Activated CD4-positive, alpha-beta T cell treated with anti-CD3 and anti-CD28 coated beads for 36 hours (primary cell): ENCODE measurements around the gene SLC25A30. TPM values are rescaled to one million over a fixed set of nuclear protein-coding genes. Genes with fewer than 3 reads are reported as not detected.
"Not testable (repeated sequence)": the region's sequence is repeated elsewhere in the genome, so short reads cannot be mapped to it uniquely, and the experiment has no call there.

Experiments used
- ATAC-seq: fragments of 200-7000 bp; cut with Tn5 transposase; one replicate; pipeline ENCODE4 v1.10.0; 2021; ENCODE audit warnings: mild to moderate bottlenecking, moderate library complexity
- CTCF ChIA-PET: fragments of 350-600 bp; sonication (Branson Sonifier 250); formaldehyde crosslinking; loops from one replicate; lab custom pipeline; 2021; ENCODE audit warnings: antibody characterized with exemption; lab: Charles Lee
- POLR2A ChIA-PET: fragments of 350-600 bp; sonication (Branson Sonifier 250); formaldehyde crosslinking; loops from one replicate; lab custom pipeline; 2021; ENCODE audit warnings: antibody characterized with exemption, inconsistent platforms; lab: Charles Lee
- DNase-seq: peaks from one replicate; pipeline ENCODE4 v3.0.0-alpha.2; 2020
- H3K27ac Mint-ChIP-seq: one replicate; pipeline ENCODE4 v1.8.0; 2021; ENCODE audit warnings: mixed read lengths
- H3K27me3 Mint-ChIP-seq: one replicate; pipeline ENCODE4 v1.8.0; 2021; ENCODE audit warnings: mixed read lengths
- H3K36me3 Mint-ChIP-seq: one replicate; pipeline ENCODE4 v1.8.0; 2021; ENCODE audit warnings: low read depth, mixed read lengths
- H3K4me1 Mint-ChIP-seq: one replicate; pipeline ENCODE4 v1.8.0; 2021; ENCODE audit warnings: mixed read lengths
- H3K4me3 Mint-ChIP-seq: one replicate; pipeline ENCODE4 v1.8.0; 2021; ENCODE audit warnings: mild to moderate bottlenecking, moderate library complexity, mixed read lengths
- H3K9me3 Mint-ChIP-seq: one replicate; pipeline ENCODE4 v1.8.0; 2021; ENCODE audit warnings: low read depth, mixed read lengths
- intact Hi-C, 2 experiments: fragments of 100-400 bp; cut with DNase I in 1 of 2; cut with micrococcal nuclease in 1 of 2; formaldehyde crosslinking; loops; one replicate each; pipeline versions ENCODE4 v1.14.2 to v1.15.1; 2022 to 2024; cut with DNase I, micrococcal nuclease
- total RNA-seq, 2 experiments: library from RNA; stranded (reverse); gene quantifications; one replicate each; pipeline ENCODE4 v1.2.3, GENCODE V29; 2021

The SLC25A30 gene
- total RNA-seq, 2 experiments from 2014 or later: 17.7 to 18.4 TPM

GRCh38 chr13:45378786-45379185, 39.4 kb downstream of the SLC25A30 start:
- H3K4me3 Mint-ChIP-seq, DNase-seq, ATAC-seq, CTCF ChIA-PET, H3K27ac Mint-ChIP-seq, intact Hi-C loops, POLR2A ChIA-PET, H3K27me3 Mint-ChIP-seq, H3K36me3 Mint-ChIP-seq, H3K4me1 Mint-ChIP-seq, H3K9me3 Mint-ChIP-seq: not testable (repeated sequence)

- H3K4me3 Mint-ChIP-seq, ATAC-seq, H3K27me3 Mint-ChIP-seq, H3K27ac Mint-ChIP-seq, CTCF ChIA-PET, H3K36me3 Mint-ChIP-seq, intact Hi-C loops, H3K9me3 Mint-ChIP-seq, DNase-seq, H3K4me1 Mint-ChIP-seq, POLR2A ChIA-PET: not testable (repeated sequence)
These were observed 40.9 kb downstream of the SLC25A30 start for GRCh38 chr13:45377314-45377713.

- DNase-seq, H3K4me1 Mint-ChIP-seq, CTCF ChIA-PET, H3K27ac Mint-ChIP-seq, H3K9me3 Mint-ChIP-seq, H3K4me3 Mint-ChIP-seq, POLR2A ChIA-PET, H3K27me3 Mint-ChIP-seq, intact Hi-C loops, H3K36me3 Mint-ChIP-seq, ATAC-seq: not testable (repeated sequence)
These were observed 41.5 kb downstream of the SLC25A30 start for GRCh38 chr13:45376651-45377050.

GRCh38 chr13:45374917-45375316, 43.3 kb downstream of the SLC25A30 start:
- H3K4me1 Mint-ChIP-seq: peaks cover 11% of the 10 kb centered on the region
- H3K36me3 Mint-ChIP-seq: peaks cover 2% of the 10 kb centered on the region
- H3K4me3 Mint-ChIP-seq: no peak overlapping the region
- intact Hi-C loops: loop anchor here in 1 of 2 experiments (5.0 kb wide), 1 partner anchor 42 kb away; the partner anchor contains the start of gene SLC25A30
- ChIA-PET CTCF (interaction anchor here (0.6 to 1.6 kb wide), 3 partner anchors 86 to 647 kb away, joined by 3 to 5 read pairs (median 3); partner anchors contain the start of gene COG3), POLR2A (no interaction called here)
- H3K27me3 Mint-ChIP-seq: no peaks in the 10 kb centered on the region
- DNase-seq (no peak), ATAC-seq (peak; percentile 47)
- H3K9me3 Mint-ChIP-seq: no peaks in the 10 kb centered on the region
- no peak overlapping the region for H3K27ac Mint-ChIP-seq

DNA sequence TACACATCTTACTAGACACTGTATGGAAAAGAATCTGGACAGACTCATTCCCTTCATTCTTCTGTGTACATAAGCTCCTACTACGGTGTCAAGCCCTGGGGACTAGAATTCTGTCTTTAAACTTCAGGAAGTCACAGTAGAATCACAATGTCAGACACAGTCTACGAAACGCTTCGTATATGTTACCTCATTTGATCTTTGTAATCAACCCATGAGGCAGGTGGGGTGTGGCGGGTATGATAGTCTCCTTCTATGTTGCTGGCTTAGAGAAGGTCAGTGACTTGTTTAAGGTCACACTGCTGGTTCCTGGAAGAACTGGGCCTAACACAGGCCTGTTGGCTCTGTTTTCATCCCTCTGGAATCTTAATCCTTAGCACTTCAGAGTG, 45.0 kb downstream of the SLC25A30 start:
- intact Hi-C loops: loop anchor here in 1 of 2 experiments (5.0 kb wide), 1 partner anchor 44 kb away; the partner anchor contains the start of gene SLC25A30
- Mint-ChIP-seq H3K27me3 (no peaks in the 10 kb centered on the region), H3K27ac (no peak overlapping the region), H3K4me1 (peaks cover 23% of the 10 kb centered on the region), H3K36me3 (peaks cover 4% of the 10 kb centered on the region), H3K4me3 (no peak overlapping the region), H3K9me3 (no peaks in the 10 kb centered on the region)
- ATAC-seq: no peak
- CTCF ChIA-PET: interaction anchor here (6.9 kb wide), 1 partner anchor 21 kb away, joined by 79 read pairs; no protein-coding TSS in a partner anchor
- DNase-seq: no peak
- POLR2A ChIA-PET: interaction anchor here (0.7 kb wide), 1 partner anchor 43 kb away, joined by 3 read pairs; no protein-coding TSS in a partner anchor

DNA sequence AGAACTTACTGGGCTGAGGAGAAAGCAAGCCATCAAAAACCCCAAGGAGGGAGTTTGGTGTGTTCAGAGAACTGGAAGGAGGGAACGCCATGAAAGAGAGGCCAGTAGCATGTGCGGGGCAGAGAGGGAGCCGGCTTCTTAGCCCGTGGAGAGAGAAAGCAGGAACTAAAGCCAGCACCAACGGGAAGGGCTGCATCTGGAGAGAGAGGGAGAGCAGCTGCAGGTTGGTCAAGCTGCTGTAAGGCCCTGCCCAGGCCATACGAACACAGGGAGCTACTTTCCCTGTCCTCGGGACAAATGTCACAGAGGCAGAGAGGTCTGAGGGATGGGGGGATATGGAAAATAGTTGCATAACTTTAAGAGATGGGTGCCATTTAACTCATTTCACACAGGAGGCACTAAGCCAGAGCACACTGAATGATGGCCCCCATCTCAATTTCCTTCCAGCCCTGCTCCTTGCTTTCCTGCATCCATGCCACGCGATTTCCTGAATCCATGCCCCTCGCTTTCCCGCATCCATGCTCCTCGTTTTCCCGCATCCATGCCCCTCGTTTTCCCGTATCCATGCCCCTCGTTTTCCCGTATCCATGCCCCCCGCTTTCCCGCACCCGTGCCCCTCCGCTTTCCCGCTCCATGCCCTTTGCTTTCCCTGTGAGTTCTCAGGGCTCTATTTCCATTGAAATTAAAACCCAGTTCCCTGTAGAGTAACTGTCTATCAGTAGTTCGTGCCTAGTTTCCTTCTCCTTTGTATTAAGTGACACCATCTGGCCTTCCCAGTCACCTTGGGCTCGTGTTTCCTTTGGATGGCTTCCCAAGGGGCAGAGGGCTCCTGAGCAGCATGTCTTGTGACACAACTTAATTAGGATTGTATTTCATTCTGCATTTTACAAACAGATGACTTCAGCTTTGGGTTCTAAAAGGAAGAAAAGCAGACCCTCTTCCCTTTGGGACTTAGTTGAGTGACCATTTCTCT, 45.7 kb downstream of the SLC25A30 start:
- H3K36me3 Mint-ChIP-seq: peaks cover 4% of the 10 kb centered on the region
- no peak overlapping the region for H3K27ac Mint-ChIP-seq
- ChIA-PET CTCF (interaction anchor here (1.0 to 6.9 kb wide), 18 partner anchors 10 to 135 kb away, joined by 3 to 79 read pairs (median 6); partner anchors contain the start of gene COG3), POLR2A (no interaction called here)
- H3K4me3 Mint-ChIP-seq: no peak overlapping the region
- H3K9me3 Mint-ChIP-seq: no peaks in the 10 kb centered on the region
- ATAC-seq (no peak), DNase-seq (no peak)
- no peaks in the 10 kb centered on the region for H3K27me3 Mint-ChIP-seq
- H3K4me1 Mint-ChIP-seq: peaks cover 30% of the 10 kb centered on the region
- intact Hi-C loops: loop anchor here in 1 of 2 experiments (5.0 kb wide), 1 partner anchor 45 kb away; the partner anchor contains the start of gene SLC25A30

DNA sequence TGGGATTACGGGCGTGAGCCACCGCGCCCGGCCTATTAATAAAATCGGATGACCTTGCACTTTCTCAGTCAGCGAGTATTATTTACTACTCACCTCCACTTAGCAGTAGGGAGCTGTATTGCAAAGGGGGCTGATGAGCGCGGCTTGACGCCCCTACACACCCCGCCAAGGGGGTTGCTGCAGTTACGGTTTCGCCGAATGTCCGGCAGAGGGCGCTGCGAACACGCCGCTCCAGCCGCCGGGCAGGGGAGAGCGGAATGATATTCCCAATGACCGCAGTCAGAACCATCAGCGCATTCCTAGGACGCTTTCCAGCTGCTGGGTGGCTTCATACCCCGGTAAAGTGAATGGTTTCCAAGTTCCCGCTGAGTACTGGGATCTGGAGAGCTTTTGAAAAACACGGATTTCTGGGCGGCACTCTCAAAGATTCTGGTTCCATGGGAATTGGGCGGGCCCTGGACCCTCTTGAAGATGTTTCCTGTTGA, 47.2 kb downstream of the SLC25A30 start:
- no peak overlapping the region for H3K27ac Mint-ChIP-seq
- peaks cover 5% of the 10 kb centered on the region for H3K36me3 Mint-ChIP-seq
- H3K9me3 Mint-ChIP-seq: no peaks in the 10 kb centered on the region
- H3K4me3 Mint-ChIP-seq: no peak overlapping the region
- intact Hi-C loops: loop anchor here (1.0 to 5.0 kb wide), 6 partner anchors 23 to 140 kb away; partner anchors contain the start of gene SLC25A30 (in 1 of the 2)
- ChIA-PET CTCF (interaction anchor here (0.7 to 6.9 kb wide), 33 partner anchors 8 to 355 kb away, joined by 3 to 79 read pairs (median 5); partner anchors contain the start of genes COG3 and SLC25A30), POLR2A (no interaction called here)
- H3K4me1 Mint-ChIP-seq: peaks cover 40% of the 10 kb centered on the region
- DNase-seq (peak; percentile 70), ATAC-seq (no peak)
- H3K27me3 Mint-ChIP-seq: no peaks in the 10 kb centered on the region

GRCh38 chr13:45369116-45369515, 49.1 kb downstream of the SLC25A30 start:
- H3K4me1 Mint-ChIP-seq: peaks cover 47% of the 10 kb centered on the region
- H3K27ac Mint-ChIP-seq: peak overlapping the region; percentile 51
- no peak overlapping the region for H3K4me3 Mint-ChIP-seq
- DNase-seq (no peak), ATAC-seq (no peak)
- intact Hi-C loops: no loop called here
- ChIA-PET POLR2A (interaction anchor here (0.6 kb wide), 1 partner anchor 60 kb away, joined by 3 read pairs; no protein-coding TSS in a partner anchor), CTCF (interaction anchor here (0.7 to 6.9 kb wide), 6 partner anchors 25 to 143 kb away, joined by 3 to 79 read pairs (median 4); partner anchors contain the start of gene TPT1)
- H3K27me3 Mint-ChIP-seq: no peaks in the 10 kb centered on the region
- H3K9me3 Mint-ChIP-seq: no peaks in the 10 kb centered on the region
- H3K36me3 Mint-ChIP-seq: peaks cover 14% of the 10 kb centered on the region

DNA sequence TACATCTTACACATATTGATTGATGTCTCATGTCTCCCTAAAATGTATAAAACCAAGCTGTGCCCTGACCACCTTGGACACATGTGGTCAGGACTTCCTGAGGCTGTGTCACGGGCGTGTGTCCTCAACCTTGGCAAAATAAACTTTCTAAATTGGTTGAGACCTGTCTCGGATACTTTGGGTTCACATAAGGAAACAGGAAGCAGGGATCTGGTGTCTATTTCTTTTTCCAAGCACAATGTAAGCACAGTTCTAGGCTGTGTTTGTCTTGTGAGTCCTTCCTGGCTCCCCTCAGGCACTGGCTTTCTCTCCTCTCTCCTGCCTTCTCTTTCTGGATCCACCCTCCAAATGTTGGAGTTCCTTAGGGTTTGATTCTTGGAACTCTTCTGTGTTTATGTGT, 49.6 kb downstream of the SLC25A30 start:
- intact Hi-C loops: no loop called here
- ATAC-seq (no peak), DNase-seq (no peak)
- Mint-ChIP-seq H3K4me1 (peaks cover 51% of the 10 kb centered on the region), H3K36me3 (peaks cover 20% of the 10 kb centered on the region), H3K27ac (peak overlapping the region; percentile 89), H3K27me3 (no peaks in the 10 kb centered on the region), H3K9me3 (peaks cover 2% of the 10 kb centered on the region), H3K4me3 (no peak overlapping the region)
- ChIA-PET CTCF (interaction anchor here (0.5 to 6.9 kb wide), 6 partner anchors 25 to 187 kb away, joined by 3 to 79 read pairs (median 4); partner anchors contain the start of gene TPT1), POLR2A (interaction anchor here (0.6 to 1.8 kb wide), 4 partner anchors 28 to 215 kb away, joined by 3 to 9 read pairs (median 4); no protein-coding TSS in a partner anchor)

DNA sequence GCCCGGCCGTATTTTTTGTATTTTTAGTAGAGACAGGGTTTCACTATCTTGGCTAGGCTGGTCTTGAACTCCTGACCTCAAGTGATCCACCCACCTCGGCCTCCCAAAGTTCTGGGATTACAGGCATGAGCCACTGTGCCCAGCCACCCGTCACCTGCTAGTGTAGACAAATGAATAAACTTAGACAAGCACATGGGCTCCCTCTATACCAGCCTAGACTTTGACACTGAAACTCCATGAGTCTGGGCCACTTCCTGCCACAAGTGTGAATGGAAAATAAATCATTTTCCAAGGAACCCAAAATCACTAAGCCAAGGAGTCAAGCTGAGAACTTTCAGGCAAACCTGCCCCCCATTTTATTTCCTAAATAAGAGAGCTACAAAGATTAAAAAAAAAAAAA, 50.2 kb downstream of the SLC25A30 start:
- intact Hi-C loops: no loop called here

More for the DNA sequence above, 50.2 kb downstream of the SLC25A30 start:
- DNase-seq (peak; percentile 42), ATAC-seq (peak; percentile 37)
- peaks cover 22% of the 10 kb centered on the region for H3K36me3 Mint-ChIP-seq
- H3K27me3 Mint-ChIP-seq: no peaks in the 10 kb centered on the region
- H3K9me3 Mint-ChIP-seq: peaks cover 4% of the 10 kb centered on the region
- peak overlapping the region; percentile 12 for H3K4me3 Mint-ChIP-seq
- POLR2A ChIA-PET: interaction anchor here (0.6 to 1.8 kb wide), 7 partner anchors 26 to 214 kb away, joined by 3 to 9 read pairs (median 4); partner anchors contain the start of gene TPT1
- peaks cover 52% of the 10 kb centered on the region for H3K4me1 Mint-ChIP-seq
- H3K27ac Mint-ChIP-seq: peak overlapping the region; percentile 89
- CTCF ChIA-PET: interaction anchor here (0.5 to 6.9 kb wide), 9 partner anchors 20 to 187 kb away, joined by 3 to 79 read pairs (median 5); partner anchors contain the start of gene TPT1
